ENCODE data around the gene FOXJ2. TPM values are rescaled to one million over a fixed set of nuclear protein-coding genes. Genes with fewer than 3 reads are reported as not detected.

Gene FOXJ2
- total and polyA plus RNA-seq, 2 donors (not counting 1 experiment from before 2014, with no cell fraction given), result 9.5 to 19.4 TPM

DNA sequence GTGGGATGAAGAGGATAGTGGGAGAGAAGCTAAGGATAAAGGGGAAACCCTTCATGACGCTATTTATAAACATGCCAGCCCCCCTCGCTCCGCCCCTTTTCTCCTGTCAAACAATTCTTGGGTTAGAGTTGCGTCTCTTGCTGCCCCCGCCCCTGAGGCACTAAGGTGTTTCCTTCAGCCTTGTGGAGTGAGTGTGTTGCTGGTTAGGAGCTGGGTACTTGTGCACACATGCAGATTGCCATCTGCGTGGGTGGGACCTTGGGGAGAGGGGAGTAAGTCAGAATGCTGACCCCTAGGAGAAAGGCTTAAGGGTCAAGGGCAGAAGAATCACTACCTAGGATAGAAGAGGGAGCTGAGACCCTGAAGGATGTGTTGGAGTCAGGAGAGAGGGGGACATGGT, 5.4 kb downstream of the FOXJ2 start:
- Histone ChIP-seq H3K27me3 (replicated peaks in 1 of 4; ENCODE audit: control extremely low read depth in 1 of 4, control insufficient read depth in 3 of 4, insufficient read depth in 4 of 4, low read length in 3 of 4) (no peaks in the 10 kb centered on the region), H4K20me1 (ENCODE audit: control insufficient read depth, insufficient read depth, low read length, poor library complexity, severe bottlenecking) (peaks cover 8% of the 10 kb centered on the region), H3K9ac (ENCODE audit: low read length) (no peak overlapping the region), H3K9me3 (ENCODE audit: control extremely low read depth in 1 of 3, control insufficient read depth in 2 of 3, insufficient read depth in 1 of 3, low read length in 2 of 3) (no peaks in the 10 kb centered on the region), H3K27ac (ENCODE audit: low read length in 2 of 2) (no peak overlapping the region), H3K79me2 (ENCODE audit: control insufficient read depth, insufficient read depth, low read length) (peaks cover 46% of the 10 kb centered on the region), H3K4me3 (ENCODE audit: control extremely low read depth in 1 of 5, extremely low read depth in 1 of 5, insufficient read depth in 1 of 5, low read depth in 2 of 5, low read length in 4 of 5) (no peak overlapping the region), H3K4me2 (replicated peaks; ENCODE audit: low read depth, low read length, poor library complexity, severe bottlenecking) (peak overlapping the region; percentile 70), H3K4me1 (ENCODE audit: control insufficient read depth in 2 of 2, insufficient read depth in 2 of 2, low read length in 2 of 2) (peaks cover 61 to 68% of the 10 kb centered on the region in 2 donors), H2AFZ (ENCODE audit: insufficient read depth, low read depth, low read length, poor library complexity, severe bottlenecking) (no peak overlapping the region), H3K36me3 (replicated peaks in 1 of 2; ENCODE audit: control extremely low read depth in 1 of 2, control insufficient read depth in 1 of 2, extremely low read depth in 1 of 2, insufficient read depth in 2 of 2, low read length in 1 of 2) (peaks cover 4 to 27% of the 10 kb centered on the region in 2 experiments)
- Mint-ChIP-seq H3K4me1 (peaks cover 71% of the 10 kb centered on the region), H3K9me3 (ENCODE audit: insufficient read depth) (no peaks in the 10 kb centered on the region), H3K4me3 (peak overlapping the region; percentile 15), H3K27me3 (no peaks in the 10 kb centered on the region), H3K27ac (no peak overlapping the region)
- POLR2A ChIA-PET, result no interaction called here
- no peak for ATAC-seq (ENCODE audit: low read depth)
- no peak for DNase-seq
- 100% methylated on average over 1 of the region's 6 CpGs for WGBS (ENCODE audit: insufficient coverage)
- CTCF ChIA-PET, result interaction anchor here (0.8 to 1.5 kb wide), 3 partner anchors 8 to 105 kb away, joined by 3 to 4 read pairs (median 3); no protein-coding TSS in a partner anchor
- no peak for TF ChIP-seq EZH2 (IDR thresholded peaks at IDR 0.05; ENCODE audit: borderline replicate concordance, insufficient read depth, low read depth, low read length, poor library complexity, severe bottlenecking)
- TF ChIP-seq, protein P1, sequence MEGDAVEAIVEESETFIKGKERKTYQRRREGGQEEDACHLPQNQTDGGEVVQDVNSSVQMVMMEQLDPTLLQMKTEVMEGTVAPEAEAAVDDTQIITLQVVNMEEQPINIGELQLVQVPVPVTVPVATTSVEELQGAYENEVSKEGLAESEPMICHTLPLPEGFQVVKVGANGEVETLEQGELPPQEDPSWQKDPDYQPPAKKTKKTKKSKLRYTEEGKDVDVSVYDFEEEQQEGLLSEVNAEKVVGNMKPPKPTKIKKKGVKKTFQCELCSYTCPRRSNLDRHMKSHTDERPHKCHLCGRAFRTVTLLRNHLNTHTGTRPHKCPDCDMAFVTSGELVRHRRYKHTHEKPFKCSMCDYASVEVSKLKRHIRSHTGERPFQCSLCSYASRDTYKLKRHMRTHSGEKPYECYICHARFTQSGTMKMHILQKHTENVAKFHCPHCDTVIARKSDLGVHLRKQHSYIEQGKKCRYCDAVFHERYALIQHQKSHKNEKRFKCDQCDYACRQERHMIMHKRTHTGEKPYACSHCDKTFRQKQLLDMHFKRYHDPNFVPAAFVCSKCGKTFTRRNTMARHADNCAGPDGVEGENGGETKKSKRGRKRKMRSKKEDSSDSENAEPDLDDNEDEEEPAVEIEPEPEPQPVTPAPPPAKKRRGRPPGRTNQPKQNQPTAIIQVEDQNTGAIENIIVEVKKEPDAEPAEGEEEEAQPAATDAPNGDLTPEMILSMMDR (IDR thresholded peaks at IDR 0.05), result no peak
- intact Hi-C loops (cut with micrococcal nuclease), result no loop called here

DNA sequence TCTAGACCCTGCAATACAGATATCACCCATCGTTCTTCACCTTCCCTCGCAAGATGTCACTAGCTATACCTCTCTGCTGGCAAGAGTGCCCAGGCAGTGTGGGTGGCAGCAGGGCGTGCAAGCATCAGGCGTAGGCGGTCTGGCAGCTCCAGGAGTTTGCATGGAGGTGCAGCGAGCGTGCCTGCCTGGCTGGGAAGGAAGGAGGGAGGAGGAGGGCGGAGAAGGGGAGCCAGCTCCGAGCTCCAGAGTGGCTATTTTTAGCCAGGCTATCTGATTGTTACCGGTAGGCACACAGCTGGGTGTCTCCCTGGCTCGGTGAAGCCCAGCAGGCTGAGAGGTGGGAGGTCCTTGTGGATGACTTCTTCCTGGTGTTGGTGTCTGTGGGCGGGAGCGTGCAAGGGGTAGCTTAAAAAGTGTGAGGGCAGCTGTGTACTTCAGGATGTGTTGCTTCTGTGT, 6.2 kb downstream of the FOXJ2 start:
- H2AFZ ChIP-seq (ENCODE audit: insufficient read depth, low read depth, low read length, poor library complexity, severe bottlenecking), result no peak overlapping the region
- ChIA-PET CTCF (interaction anchor here (0.6 to 1.5 kb wide), 3 partner anchors 106 to 1334 kb away, joined by 3 to 4 read pairs (median 4); no protein-coding TSS in a partner anchor), POLR2A (no interaction called here)
- peaks cover 8% of the 10 kb centered on the region for H4K20me1 ChIP-seq (ENCODE audit: control insufficient read depth, insufficient read depth, low read length, poor library complexity, severe bottlenecking)
- DNase-seq (no peak), ATAC-seq (ENCODE audit: low read depth) (no peak)
- H3K36me3 ChIP-seq (replicated peaks in 1 of 2; ENCODE audit: control extremely low read depth in 1 of 2, control insufficient read depth in 1 of 2, extremely low read depth in 1 of 2, insufficient read depth in 2 of 2, low read length in 1 of 2), result peaks cover 4 to 34% of the 10 kb centered on the region in 2 experiments
- H3K4me2 ChIP-seq (replicated peaks; ENCODE audit: low read depth, low read length, poor library complexity, severe bottlenecking), result peak overlapping the region; percentile 70
- peak overlapping the region; percentile 14 for H3K9ac ChIP-seq (ENCODE audit: low read length)
- H3K4me1 ChIP-seq (ENCODE audit: control insufficient read depth in 2 of 2, insufficient read depth in 2 of 2, low read length in 2 of 2), result peaks cover 55 to 60% of the 10 kb centered on the region in 2 donors
- Mint-ChIP-seq H3K9me3 (ENCODE audit: insufficient read depth) (no peaks in the 10 kb centered on the region), H3K27me3 (no peaks in the 10 kb centered on the region), H3K4me3 (peak overlapping the region; percentile 21), H3K27ac (no peak overlapping the region), H3K4me1 (peaks cover 66% of the 10 kb centered on the region)
- intact Hi-C loops (cut with micrococcal nuclease), result no loop called here
- WGBS (ENCODE audit: insufficient coverage), result 34% methylated on average over 12 of the region's 13 CpGs
- no peaks in the 10 kb centered on the region for H3K9me3 ChIP-seq (ENCODE audit: control extremely low read depth in 1 of 3, control insufficient read depth in 2 of 3, insufficient read depth in 1 of 3, low read length in 2 of 3)
- peak overlapping the region in 2 of 5 experiments; percentile 11 to 12 for H3K4me3 ChIP-seq (ENCODE audit: control extremely low read depth in 1 of 5, extremely low read depth in 1 of 5, insufficient read depth in 1 of 5, low read depth in 2 of 5, low read length in 4 of 5)
- H3K27ac ChIP-seq (ENCODE audit: low read length in 2 of 2), result no peak overlapping the region
- H3K79me2 ChIP-seq (ENCODE audit: control insufficient read depth, insufficient read depth, low read length), result peaks cover 38% of the 10 kb centered on the region
- TF ChIP-seq, protein P1 (IDR thresholded peaks at IDR 0.05), result no peak
- no peak for TF ChIP-seq EZH2 (IDR thresholded peaks at IDR 0.05; ENCODE audit: borderline replicate concordance, insufficient read depth, low read depth, low read length, poor library complexity, severe bottlenecking)
- no peaks in the 10 kb centered on the region for H3K27me3 ChIP-seq (replicated peaks in 1 of 4; ENCODE audit: control extremely low read depth in 1 of 4, control insufficient read depth in 3 of 4, insufficient read depth in 4 of 4, low read length in 3 of 4)

Data from B cell (primary cell).